Osteoblast (primary cell): ENCODE results near the gene PITPNC1. TPM values are rescaled to one million over a fixed set of nuclear protein-coding genes. Genes with fewer than 3 reads are reported as not detected.
A peak's percentile ranks its signal among the peaks of the same experiment; 100 is the strongest.
"Not testable (repeated sequence)": the region's sequence is repeated elsewhere in the genome, so short reads cannot be mapped to it uniquely, and the experiment has no call there.

Experiments
- DNase-seq: peaks from one replicate; pipeline ENCODE4 v3.0.0; 2011; ENCODE audit warnings: low spot score, mixed read lengths; ENCODE audit not compliant: insufficient read length; ENCODE audit errors: missing footprints
- H2AFZ ChIP-seq: 2 replicates; pipeline ENCODE4 v1.6.0; 2011; ENCODE audit warnings: mild to moderate bottlenecking, low read length
- H3K27ac ChIP-seq: 2 replicates; pipeline ENCODE4 v1.5.1; 2011; ENCODE audit warnings: mild to moderate bottlenecking, low read depth, low read length, moderate library complexity
- H3K27me3 ChIP-seq: 2 replicates; pipeline ENCODE4 v1.6.0; 2012; ENCODE audit warnings: mild to moderate bottlenecking, control low read depth, inconsistent platforms, low read length, moderate library complexity; ENCODE audit not compliant: insufficient read depth
- H3K36me3 ChIP-seq: 2 replicates; pipeline ENCODE4 v1.5.1; 2011; ENCODE audit warnings: mild to moderate bottlenecking, low read length, control low read depth, moderate library complexity; ENCODE audit not compliant: insufficient read depth
- H3K4me1 ChIP-seq: 2 replicates; pipeline ENCODE4 v1.5.1; 2011; ENCODE audit warnings: mild to moderate bottlenecking, low read length, control low read depth, moderate library complexity; ENCODE audit not compliant: insufficient read depth
- H3K4me2 ChIP-seq: 2 replicates; pipeline ENCODE4 v1.6.0; 2011; ENCODE audit warnings: mild to moderate bottlenecking, low read length; ENCODE audit not compliant: insufficient read depth
- H3K4me3 ChIP-seq: fragments of 200-600 bp; sonication (generic); 3 replicates; pipeline ENCODE4 v1.5.1; 2012; ENCODE audit warnings: mild to moderate bottlenecking, low read length, inconsistent platforms; ENCODE audit not compliant: insufficient read depth
- H3K79me2 ChIP-seq: 2 replicates; pipeline ENCODE4 v1.6.0; 2012; ENCODE audit warnings: mild to moderate bottlenecking, low read length, control low read depth, inconsistent platforms; ENCODE audit not compliant: insufficient read depth
- H3K9me3 ChIP-seq: 2 replicates; pipeline ENCODE4 v1.5.1; 2011; ENCODE audit warnings: low read depth, low read length, control low read depth
- H4K20me1 ChIP-seq: 2 replicates; pipeline ENCODE4 v1.6.0; 2012; ENCODE audit warnings: mild to moderate bottlenecking, low read length, control low read depth; ENCODE audit not compliant: insufficient read depth
- total RNA-seq: library from RNA; depleted of rRNA; stranded (reverse); fragments of >200 nt; gene quantifications from 2 replicates; pipeline ENCODE4 v1.2.3, GENCODE V29; 2012
- TF ChIP-seq, protein P1 (sequence below): IDR thresholded peaks from 2 replicates; pipeline ENCODE4 v1.5.1; 2011; ENCODE audit warnings: mild to moderate bottlenecking, low read depth, low read length, moderate library complexity; ENCODE audit errors: extremely low read depth

PITPNC1 gene
- total RNA-seq, 1 donor: 6.2 TPM

DNA sequence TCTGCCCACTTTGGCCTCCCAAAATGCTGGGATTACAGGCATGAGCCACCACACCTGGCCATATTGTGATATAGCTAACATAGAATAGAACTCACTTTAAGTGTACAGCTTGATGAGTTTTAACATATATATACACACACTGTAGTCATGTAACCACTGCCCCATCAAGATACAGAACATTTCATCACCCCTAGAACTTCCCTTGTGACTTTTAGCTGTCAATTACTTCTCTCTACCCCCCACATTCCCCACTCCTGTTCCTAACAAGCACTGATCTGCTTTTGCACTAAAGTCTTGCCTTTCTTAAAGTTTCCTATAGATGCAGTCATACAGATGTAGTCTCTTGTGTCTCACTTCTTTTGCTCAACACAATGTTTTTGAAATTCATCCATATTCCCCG lies 93.1 kb downstream of the PITPNC1 start:
- Histone ChIP-seq H3K36me3 (no peaks in the 10 kb centered on the region), H3K79me2 (no peaks in the 10 kb centered on the region), H3K4me1 (peaks cover 16% of the 10 kb centered on the region), H3K9me3 (no peaks in the 10 kb centered on the region), H2AFZ (no peak overlapping the region), H4K20me1 (no peaks in the 10 kb centered on the region), H3K27ac (no peak overlapping the region), H3K4me2 (no peak overlapping the region), H3K4me3 (no peak overlapping the region), H3K27me3 (no peaks in the 10 kb centered on the region)
- DNase-seq: no peak
- TF ChIP-seq, protein P1, sequence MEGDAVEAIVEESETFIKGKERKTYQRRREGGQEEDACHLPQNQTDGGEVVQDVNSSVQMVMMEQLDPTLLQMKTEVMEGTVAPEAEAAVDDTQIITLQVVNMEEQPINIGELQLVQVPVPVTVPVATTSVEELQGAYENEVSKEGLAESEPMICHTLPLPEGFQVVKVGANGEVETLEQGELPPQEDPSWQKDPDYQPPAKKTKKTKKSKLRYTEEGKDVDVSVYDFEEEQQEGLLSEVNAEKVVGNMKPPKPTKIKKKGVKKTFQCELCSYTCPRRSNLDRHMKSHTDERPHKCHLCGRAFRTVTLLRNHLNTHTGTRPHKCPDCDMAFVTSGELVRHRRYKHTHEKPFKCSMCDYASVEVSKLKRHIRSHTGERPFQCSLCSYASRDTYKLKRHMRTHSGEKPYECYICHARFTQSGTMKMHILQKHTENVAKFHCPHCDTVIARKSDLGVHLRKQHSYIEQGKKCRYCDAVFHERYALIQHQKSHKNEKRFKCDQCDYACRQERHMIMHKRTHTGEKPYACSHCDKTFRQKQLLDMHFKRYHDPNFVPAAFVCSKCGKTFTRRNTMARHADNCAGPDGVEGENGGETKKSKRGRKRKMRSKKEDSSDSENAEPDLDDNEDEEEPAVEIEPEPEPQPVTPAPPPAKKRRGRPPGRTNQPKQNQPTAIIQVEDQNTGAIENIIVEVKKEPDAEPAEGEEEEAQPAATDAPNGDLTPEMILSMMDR: no peak

GRCh38 chr17:67471118-67471517 lies 94.0 kb downstream of the PITPNC1 start:
- Histone ChIP-seq H3K27ac (no peak overlapping the region), H3K79me2 (peaks cover 3% of the 10 kb centered on the region), H4K20me1 (no peaks in the 10 kb centered on the region), H3K27me3 (no peaks in the 10 kb centered on the region), H3K4me1 (peaks cover 18% of the 10 kb centered on the region), H2AFZ (no peak overlapping the region), H3K36me3 (no peaks in the 10 kb centered on the region), H3K4me3 (no peak overlapping the region), H3K4me2 (no peak overlapping the region), H3K9me3 (no peaks in the 10 kb centered on the region)
- TF ChIP-seq, protein P1: no peak
- no peak for DNase-seq

GRCh38 chr17:67472606-67473005 lies 95.5 kb downstream of the PITPNC1 start:
- peaks cover 20% of the 10 kb centered on the region for H3K4me1 ChIP-seq
- not testable (repeated sequence) for H3K4me2 ChIP-seq, H3K9me3 ChIP-seq, H4K20me1 ChIP-seq, H3K4me3 ChIP-seq, H3K79me2 ChIP-seq, H3K27ac ChIP-seq, H3K27me3 ChIP-seq, H2AFZ ChIP-seq, H3K36me3 ChIP-seq
- peak; percentile 82 for DNase-seq

- peak overlapping the region; percentile 55 for H2AFZ ChIP-seq
- H3K4me1 ChIP-seq: peaks cover 36% of the 10 kb centered on the region
- no peak for DNase-seq
- H3K36me3 ChIP-seq: no peaks in the 10 kb centered on the region
- TF ChIP-seq, protein P1: peak; percentile 26
- H3K27me3 ChIP-seq: no peaks in the 10 kb centered on the region
- H4K20me1 ChIP-seq: no peaks in the 10 kb centered on the region
- peak overlapping the region; percentile 55 for H3K4me2 ChIP-seq
- H3K27ac ChIP-seq: peak overlapping the region; percentile 84
- H3K9me3 ChIP-seq: no peaks in the 10 kb centered on the region
- peaks cover 14% of the 10 kb centered on the region for H3K79me2 ChIP-seq
- H3K4me3 ChIP-seq: peak overlapping the region; percentile 16
Measured at GRCh38 chr17:67474081-67474661, 97.1 kb downstream of the PITPNC1 start.
